Hepatocyte (in vitro differentiated cells): Measurements from ENCODE around the gene UPP1. TPM values are rescaled to one million over a fixed set of nuclear protein-coding genes. Genes with fewer than 3 reads are reported as not detected.

ENCODE experiments used
- DNase-seq: peaks from one replicate; pipeline ENCODE4 v3.0.0-alpha.2; 2016; ENCODE audit warnings: low spot score
- H2AFZ ChIP-seq: fragments of 200-600 bp; sonication (generic); 2 replicates; pipeline ENCODE4 v1.6.0; 2016; ENCODE audit warnings: antibody characterized with exemption, mild to moderate bottlenecking
- H3K27ac ChIP-seq: fragments of 200-600 bp; sonication (generic); 2 replicates; pipeline ENCODE4 v1.5.1; 2016; ENCODE audit warnings: mild to moderate bottlenecking
- H3K27me3 ChIP-seq: fragments of 200-600 bp; sonication (generic); 2 replicates; pipeline ENCODE4 v1.6.1; 2016
- H3K36me3 ChIP-seq: fragments of 200-600 bp; sonication (generic); replicated peaks from 2 replicates; pipeline ENCODE4 v1.5.1; 2016; ENCODE audit warnings: low read depth; ENCODE audit not compliant: insufficient read depth
- H3K4me1 ChIP-seq: fragments of 200-600 bp; sonication (generic); 2 replicates; pipeline ENCODE4 v1.5.1; 2016; ENCODE audit warnings: mild to moderate bottlenecking, moderate library complexity; ENCODE audit not compliant: insufficient read depth
- H3K4me2 ChIP-seq: fragments of 200-600 bp; sonication (generic); 2 replicates; pipeline ENCODE4 v1.6.0; 2016
- H3K4me3 ChIP-seq: fragments of 200-600 bp; sonication (generic); 2 replicates; pipeline ENCODE4 v1.5.1; 2016; ENCODE audit warnings: mild to moderate bottlenecking
- H3K79me2 ChIP-seq: fragments of 200-600 bp; sonication (generic); 2 replicates; pipeline ENCODE4 v1.6.0; 2017; ENCODE audit warnings: mild to moderate bottlenecking
- H3K9me2 ChIP-seq: fragments of 200-600 bp; sonication (generic); replicated peaks from 2 replicates; pipeline ENCODE4 v1.6.0; 2017; ENCODE audit warnings: mild to moderate bottlenecking; ENCODE audit not compliant: insufficient read depth
- H3K9me3 ChIP-seq: fragments of 200-600 bp; sonication (generic); 2 replicates; pipeline ENCODE4 v1.5.1; 2016; ENCODE audit warnings: low read depth, mild to moderate bottlenecking
- H4K20me1 ChIP-seq: fragments of 200-600 bp; sonication (generic); 2 replicates; pipeline ENCODE4 v1.6.0; 2016; ENCODE audit warnings: mild to moderate bottlenecking; ENCODE audit not compliant: insufficient read depth, poor library complexity, severe bottlenecking
- CTCF ChIP-seq: fragments of 200-600 bp; sonication (generic); IDR thresholded peaks from 2 replicates; pipeline ENCODE4 v1.5.1; 2016; ENCODE audit warnings: antibody characterized with exemption, mild to moderate bottlenecking; ENCODE audit not compliant: poor library complexity
- EZH2 ChIP-seq: fragments of 200-600 bp; sonication (generic); IDR thresholded peaks from 2 replicates; pipeline ENCODE4 v1.6.1; 2016; ENCODE audit warnings: antibody characterized with exemption, mild to moderate bottlenecking, borderline replicate concordance
- EZH2phosphoT487 ChIP-seq: fragments of 200-600 bp; sonication (generic); IDR thresholded peaks from one replicate; pipeline ENCODE4 v1.6.1; 2018; ENCODE audit warnings: antibody characterized with exemption, mild to moderate bottlenecking, low read depth, moderate library complexity; ENCODE audit not compliant: unreplicated experiment, severe bottlenecking
- WGBS: methylation state at CpG from one replicate; pipeline ENCODE4 v1.1.6; 2016; ENCODE audit warnings: low lambda C conversion rate; ENCODE audit errors: missing lambda C conversion rate; 5-methylcytosine and 5-hydroxymethylcytosine counted together
- polyA plus RNA-seq: library from polyadenylated mRNA; unstranded; fragments of >200 nt; fragmentation: Nextera tagmentation; extraction: Ambion mirVana; gene quantifications from 2 replicates; pipeline ENCODE4 v1.2.1, GENCODE V29; 2016
- total RNA-seq: library from RNA; depleted of rRNA; stranded (reverse); fragments of >200 nt; gene quantifications from 2 replicates; pipeline ENCODE4 v1.2.3, GENCODE V29; 2014

The UPP1 gene
- total and polyA plus RNA-seq, 2 experiments from 2014 or later, result 12.7 to 38.7 TPM

GRCh38 chr7:48048113-48048512, 41.0 kb upstream of the UPP1 start:
- 90% methylated on average over 8 of the region's 8 CpGs for WGBS
- Histone ChIP-seq H3K4me3 (no peak overlapping the region), H3K36me3 (no peaks in the 10 kb centered on the region), H3K4me1 (no peaks in the 10 kb centered on the region), H3K4me2 (no peak overlapping the region), H3K9me3 (no peaks in the 10 kb centered on the region), H2AFZ (no peak overlapping the region), H4K20me1 (no peaks in the 10 kb centered on the region), H3K9me2 (no peaks in the 10 kb centered on the region), H3K27ac (no peak overlapping the region), H3K27me3 (no peaks in the 10 kb centered on the region), H3K79me2 (no peaks in the 10 kb centered on the region)
- no peak for TF ChIP-seq EZH2
- no peak for TF ChIP-seq CTCF
- no peak for TF ChIP-seq EZH2phosphoT487
- no peak for DNase-seq

GRCh38 chr7:48049850-48050249, 39.2 kb upstream of the UPP1 start:
- H3K27me3 ChIP-seq, result no peaks in the 10 kb centered on the region
- no peaks in the 10 kb centered on the region for H3K4me1 ChIP-seq
- H4K20me1 ChIP-seq, result no peaks in the 10 kb centered on the region
- H3K9me2 ChIP-seq, result no peaks in the 10 kb centered on the region
- no peak overlapping the region for H3K4me2 ChIP-seq
- WGBS, result 91% methylated on average over 8 of the region's 8 CpGs
- TF ChIP-seq CTCF (no peak), EZH2phosphoT487 (no peak), EZH2 (no peak)
- no peaks in the 10 kb centered on the region for H3K79me2 ChIP-seq
- no peak overlapping the region for H3K27ac ChIP-seq
- no peak overlapping the region for H2AFZ ChIP-seq
- no peaks in the 10 kb centered on the region for H3K9me3 ChIP-seq
- no peak overlapping the region for H3K4me3 ChIP-seq
- no peak for DNase-seq
- H3K36me3 ChIP-seq, result no peaks in the 10 kb centered on the region

- H3K27ac ChIP-seq, result no peak overlapping the region
- no peaks in the 10 kb centered on the region for H4K20me1 ChIP-seq
- no peaks in the 10 kb centered on the region for H3K79me2 ChIP-seq
- H3K9me3 ChIP-seq, result no peaks in the 10 kb centered on the region
- 51% methylated on average over 8 of the region's 8 CpGs for WGBS
- H3K4me3 ChIP-seq, result no peak overlapping the region
- no peak overlapping the region for H3K4me2 ChIP-seq
- DNase-seq, result peak; percentile 43
- no peak overlapping the region for H2AFZ ChIP-seq
- H3K27me3 ChIP-seq, result no peaks in the 10 kb centered on the region
- no peaks in the 10 kb centered on the region for H3K9me2 ChIP-seq
- H3K4me1 ChIP-seq, result no peaks in the 10 kb centered on the region
- no peak for TF ChIP-seq CTCF
- H3K36me3 ChIP-seq, result no peaks in the 10 kb centered on the region
Observed at GRCh38 chr7:48052748-48053147, 36.3 kb upstream of the UPP1 start.

- Histone ChIP-seq H4K20me1 (no peaks in the 10 kb centered on the region), H3K36me3 (no peaks in the 10 kb centered on the region), H3K27me3 (no peaks in the 10 kb centered on the region), H3K9me2 (no peaks in the 10 kb centered on the region), H3K4me2 (no peak overlapping the region), H3K9me3 (no peaks in the 10 kb centered on the region), H3K27ac (peak overlapping the region; percentile 4), H2AFZ (no peak overlapping the region), H3K4me3 (no peak overlapping the region), H3K4me1 (no peaks in the 10 kb centered on the region), H3K79me2 (no peaks in the 10 kb centered on the region)
- WGBS, result 82% methylated on average over 2 of the region's 2 CpGs
- DNase-seq, result no peak
- no peak for TF ChIP-seq EZH2phosphoT487
- TF ChIP-seq EZH2, result no peak
- TF ChIP-seq CTCF, result no peak
Observed at GRCh38 chr7:48053736-48054135, 35.3 kb upstream of the UPP1 start.
